ENCODE results near the gene SPINT2.

Gene SPINT2

GRCh38 chr19:38267761-38268483 lies 3.5 kb downstream of the SPINT2 start:
- DNase-seq (ENCODE audit: low read depth in 2 of 2) = no peak

GRCh38 chr19:38268539-38268938 lies 4.2 kb downstream of the SPINT2 start:
- no peak for DNase-seq (ENCODE audit: low read depth in 2 of 2)

- no peak for DNase-seq (ENCODE audit: low read depth in 2 of 2)
Observed at GRCh38 chr19:38270587-38271167, 6.3 kb downstream of the SPINT2 start.

- no peak for DNase-seq (ENCODE audit: low read depth in 2 of 2)
Observed at GRCh38 chr19:38273499-38273898, 9.1 kb downstream of the SPINT2 start.

- no peak for DNase-seq (ENCODE audit: low read depth in 2 of 2)
Observed at GRCh38 chr19:38274739-38275138, 10.4 kb downstream of the SPINT2 start.

GRCh38 chr19:38276942-38277517 lies 12.7 kb downstream of the SPINT2 start:
- DNase-seq (ENCODE audit: low read depth in 2 of 2) = no peak

- DNase-seq (ENCODE audit: low read depth in 2 of 2) = no peak
Observed at GRCh38 chr19:38277549-38277948, 13.2 kb downstream of the SPINT2 start.

GRCh38 chr19:38277969-38278680 lies 13.8 kb downstream of the SPINT2 start:
- no peak for DNase-seq (ENCODE audit: low read depth in 2 of 2)

GRCh38 chr19:38278751-38279150 lies 14.4 kb downstream of the SPINT2 start:
- DNase-seq (ENCODE audit: low read depth in 2 of 2) = no peak

GRCh38 chr19:38280030-38280921 lies 15.9 kb downstream of the SPINT2 start:
- no peak for DNase-seq (ENCODE audit: low read depth in 2 of 2)

GRCh38 chr19:38281811-38282566 lies 17.6 kb downstream of the SPINT2 start:
- no peak for DNase-seq (ENCODE audit: low read depth in 2 of 2)

GRCh38 chr19:38283271-38283670 lies 18.9 kb downstream of the SPINT2 start:
- no peak for DNase-seq (ENCODE audit: low read depth in 2 of 2)

- no peak for DNase-seq (ENCODE audit: low read depth in 2 of 2)
Observed at GRCh38 chr19:38284422-38284821, 20.0 kb downstream of the SPINT2 start.

GRCh38 chr19:38285567-38285966 lies 21.2 kb downstream of the SPINT2 start:
- no peak for DNase-seq (ENCODE audit: low read depth in 2 of 2)

- no peak for DNase-seq (ENCODE audit: low read depth in 2 of 2)
Observed at GRCh38 chr19:38287604-38288003, 23.2 kb downstream of the SPINT2 start.

- no peak for DNase-seq (ENCODE audit: low read depth in 2 of 2)
Observed at GRCh38 chr19:38288123-38288855, 23.9 kb downstream of the SPINT2 start.

- DNase-seq (ENCODE audit: low read depth in 2 of 2) = no peak
Observed at GRCh38 chr19:38289955-38290354, 25.6 kb downstream of the SPINT2 start.

GRCh38 chr19:38290631-38291147 lies 26.3 kb downstream of the SPINT2 start:
- DNase-seq (ENCODE audit: low read depth in 2 of 2) = no peak

- DNase-seq (ENCODE audit: low read depth in 2 of 2) = no peak
Observed at GRCh38 chr19:38291855-38292254, 27.5 kb downstream of the SPINT2 start.

GRCh38 chr19:38293281-38293680 lies 28.9 kb downstream of the SPINT2 start:
- DNase-seq (ENCODE audit: low read depth in 2 of 2) = no peak
